HG02642 (cell line): ENCODE results near the gene VSIG10L2.
"Not testable (repeated sequence)": the region's sequence is repeated elsewhere in the genome, so short reads cannot be mapped to it uniquely, and the experiment has no call there.

ENCODE experiments used
- ATAC-seq: cut with Tn5 transposase; IDR thresholded peaks from one replicate; pipeline ENCODE4 v1.9.1; 2021; ENCODE audit warnings: mild to moderate bottlenecking; ENCODE audit not compliant: unreplicated experiment, poor library complexity

Gene VSIG10L2

GRCh38 chr11:125957618-125958332, 11.9 kb downstream of the VSIG10L2 start:
- ATAC-seq = no peak

DNA sequence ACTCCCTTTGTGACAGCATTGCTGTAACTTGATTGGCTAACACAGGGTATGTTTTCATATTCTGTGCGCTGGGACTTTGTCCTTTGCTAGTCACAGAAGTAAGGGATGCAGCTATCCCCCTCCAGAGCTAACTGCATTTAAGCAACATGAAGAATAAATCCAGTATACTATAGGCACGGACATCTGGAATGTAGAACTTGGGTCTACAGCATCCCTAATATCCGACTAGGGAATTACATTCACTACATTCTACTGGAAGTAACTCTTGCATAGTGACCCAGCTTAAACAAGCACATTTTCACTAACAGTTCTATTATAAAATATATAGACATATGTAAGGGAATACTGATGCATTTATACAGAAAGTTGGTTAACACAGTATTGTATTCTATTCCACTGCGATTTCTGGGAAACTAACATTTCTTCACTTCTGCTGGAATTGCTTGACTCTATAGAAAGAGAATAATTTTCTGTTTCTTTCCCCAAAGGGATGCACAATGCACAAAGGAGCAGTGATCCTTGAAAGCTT, 13.1 kb downstream of the VSIG10L2 start:
- ATAC-seq = no peak

DNA sequence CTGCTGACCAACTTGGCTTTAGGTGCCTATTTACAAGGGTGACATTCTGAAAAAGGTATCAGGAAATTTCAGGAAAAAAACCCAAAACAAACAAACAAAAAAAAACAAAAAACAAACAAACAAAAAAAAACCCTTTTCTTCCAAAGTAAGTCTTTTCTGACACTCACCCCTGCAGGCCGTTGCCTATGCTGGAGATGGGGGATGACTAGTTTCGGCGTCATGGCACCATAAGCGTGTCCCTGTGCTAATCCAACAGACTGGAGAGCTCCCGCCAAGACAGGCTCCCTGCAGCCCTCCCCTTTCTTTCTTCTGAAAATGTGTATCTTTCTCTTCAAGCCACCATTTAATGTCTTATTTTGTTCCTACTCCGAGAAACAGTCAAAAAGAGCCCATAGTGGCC, 13.7 kb downstream of the VSIG10L2 start:
- no peak for ATAC-seq

GRCh38 chr11:125959931-125960330, 14.1 kb downstream of the VSIG10L2 start:
- no peak for ATAC-seq

- no peak for ATAC-seq
Measured at GRCh38 chr11:125960771-125961170, 14.9 kb downstream of the VSIG10L2 start.

DNA sequence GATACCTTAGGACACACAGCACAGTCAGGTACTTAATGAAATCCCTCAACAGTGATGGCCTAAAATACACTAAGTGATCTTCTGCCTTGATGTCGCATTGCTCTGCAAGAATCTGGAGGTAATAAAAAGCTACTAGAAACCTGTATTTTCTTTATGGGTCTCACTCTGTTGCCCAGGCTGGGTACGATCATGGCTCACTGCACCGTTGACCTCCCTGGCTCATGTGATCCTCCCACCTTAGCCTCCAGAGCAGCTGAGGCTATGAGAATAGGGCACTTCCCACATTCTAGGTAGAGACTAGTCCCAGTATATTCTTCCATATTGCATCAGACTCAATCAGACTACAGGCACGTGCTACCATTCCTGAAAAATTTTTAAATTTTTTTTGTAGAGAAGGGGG, 21.7 kb downstream of the VSIG10L2 start:
- no peak for ATAC-seq

DNA sequence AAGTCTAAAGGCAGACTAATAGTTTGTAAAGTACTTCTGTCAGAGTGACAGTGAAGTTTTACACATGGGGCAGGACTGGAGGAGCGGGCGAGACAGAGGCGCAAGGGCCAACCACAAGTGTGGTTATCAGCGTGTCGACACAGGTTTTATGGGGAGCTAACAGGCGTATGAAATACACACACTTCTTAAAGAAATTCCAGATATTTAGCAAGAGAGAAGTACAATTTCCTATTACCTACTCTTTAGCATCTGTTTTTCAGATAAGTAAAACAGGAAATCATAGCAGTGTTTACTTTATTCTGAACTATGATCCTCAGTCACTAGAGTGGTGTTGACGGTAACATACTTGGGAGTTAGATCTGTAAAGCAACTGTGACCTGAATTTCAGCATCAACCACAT, 22.5 kb downstream of the VSIG10L2 start:
- no peak for ATAC-seq

GRCh38 chr11:125971618-125972017, 25.8 kb downstream of the VSIG10L2 start:
- ATAC-seq = no peak

DNA sequence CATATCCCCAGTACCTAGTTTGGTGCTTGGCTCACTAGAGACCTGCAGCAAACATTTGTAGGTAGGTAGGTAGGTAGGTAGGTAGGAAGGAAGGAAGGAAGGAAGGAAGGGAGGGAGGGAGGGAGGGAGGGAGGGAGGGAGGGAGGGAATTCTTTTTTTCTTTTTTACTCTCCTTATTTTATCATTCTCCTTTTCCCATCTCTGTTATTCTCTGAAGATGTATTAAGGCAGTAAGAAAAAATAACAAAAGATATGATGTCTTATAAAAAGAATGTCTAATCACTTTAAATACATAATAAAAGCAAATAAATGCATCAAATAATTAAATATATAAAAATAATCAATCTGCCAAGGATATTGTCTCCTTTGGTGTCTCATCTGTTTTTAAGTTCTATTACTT, 28.4 kb downstream of the VSIG10L2 start:
- ATAC-seq = no peak

- ATAC-seq = no peak
Measured at GRCh38 chr11:125975634-125976033, 29.8 kb downstream of the VSIG10L2 start.

DNA sequence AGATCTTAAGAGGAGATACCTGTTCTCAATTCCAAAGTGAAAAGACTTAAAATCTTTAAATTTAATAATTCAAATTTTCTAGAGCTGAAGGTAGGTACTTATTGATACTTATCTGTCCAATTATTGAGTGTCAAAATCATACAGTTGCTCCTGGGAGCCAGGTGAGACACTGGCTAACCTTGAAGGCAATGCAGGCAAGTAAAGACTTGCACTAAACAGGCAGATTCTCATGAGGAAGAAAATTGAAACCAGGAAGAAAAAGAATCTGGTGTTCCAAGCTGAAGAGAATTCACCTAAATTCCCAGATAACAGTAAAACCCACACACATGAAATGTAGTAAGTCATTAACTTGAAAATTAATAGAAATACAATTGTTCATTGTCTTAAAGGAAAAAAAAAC, 30.3 kb downstream of the VSIG10L2 start:
- no peak for ATAC-seq

- no peak for ATAC-seq
Measured at GRCh38 chr11:125977333-125977732, 31.5 kb downstream of the VSIG10L2 start.

DNA sequence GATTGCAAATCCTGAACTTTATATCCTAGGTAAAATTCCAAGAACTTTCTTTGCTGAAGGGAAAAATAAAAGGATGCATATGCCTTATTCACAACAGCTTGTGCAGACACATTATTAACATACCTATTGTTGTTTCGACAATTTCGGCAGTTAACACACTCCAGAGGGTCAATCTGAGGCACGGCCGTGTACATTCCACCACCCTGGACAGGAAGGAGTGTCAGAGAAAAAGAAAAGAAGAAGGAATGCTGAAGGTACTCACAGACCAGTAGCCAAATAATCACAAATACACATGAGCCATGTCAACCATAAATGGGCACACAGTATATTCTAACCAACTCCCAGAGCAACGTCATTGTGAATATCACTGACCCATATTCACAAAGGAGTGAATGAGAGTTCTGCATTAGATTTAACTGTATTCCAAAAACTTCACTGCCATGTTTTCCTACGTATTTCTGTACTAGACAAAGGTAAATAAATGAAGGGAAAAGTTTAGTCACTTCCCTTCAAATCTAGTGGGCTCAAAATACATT, 32.4 kb downstream of the VSIG10L2 start:
- no peak for ATAC-seq

- ATAC-seq = no peak
Measured at GRCh38 chr11:125978778-125979407, 33.0 kb downstream of the VSIG10L2 start.

DNA sequence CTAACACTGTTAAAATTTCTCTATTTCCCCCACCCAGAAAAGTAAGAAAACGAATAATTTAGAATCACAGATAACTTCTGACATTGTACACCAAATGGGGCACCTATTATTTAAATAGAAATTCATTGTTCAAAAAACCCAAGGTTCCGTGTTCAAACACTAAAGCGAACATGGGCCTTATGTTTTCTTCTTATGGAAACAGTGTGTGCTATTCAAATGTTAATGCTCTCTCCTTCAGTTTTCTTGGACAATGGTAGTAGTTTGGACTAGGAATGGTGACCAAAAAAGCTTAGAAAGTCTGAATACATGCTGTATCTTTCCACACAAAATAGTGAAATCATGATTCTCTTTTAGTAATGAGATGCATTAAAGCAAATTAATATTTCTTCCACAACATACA, 33.7 kb downstream of the VSIG10L2 start:
- no peak for ATAC-seq

DNA sequence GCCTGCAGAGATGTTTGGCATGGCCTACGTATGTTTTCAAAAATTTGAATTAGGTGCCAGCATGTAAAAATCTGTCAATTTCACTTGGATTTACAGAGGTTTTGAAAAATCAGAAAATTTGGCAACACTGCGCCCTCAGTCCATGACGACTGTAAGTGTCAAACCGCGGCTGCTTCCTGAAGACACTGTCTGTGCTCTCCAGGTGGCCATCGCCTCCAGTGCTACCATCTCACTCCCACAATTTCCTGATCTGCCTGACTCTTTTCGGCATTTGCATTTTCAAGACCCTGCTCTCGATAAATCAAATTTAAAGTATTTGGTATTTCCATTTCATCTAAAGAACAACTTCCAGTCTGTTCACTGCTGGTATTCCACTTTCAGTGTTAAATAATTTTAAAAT, 34.6 kb downstream of the VSIG10L2 start:
- ATAC-seq = no peak

DNA sequence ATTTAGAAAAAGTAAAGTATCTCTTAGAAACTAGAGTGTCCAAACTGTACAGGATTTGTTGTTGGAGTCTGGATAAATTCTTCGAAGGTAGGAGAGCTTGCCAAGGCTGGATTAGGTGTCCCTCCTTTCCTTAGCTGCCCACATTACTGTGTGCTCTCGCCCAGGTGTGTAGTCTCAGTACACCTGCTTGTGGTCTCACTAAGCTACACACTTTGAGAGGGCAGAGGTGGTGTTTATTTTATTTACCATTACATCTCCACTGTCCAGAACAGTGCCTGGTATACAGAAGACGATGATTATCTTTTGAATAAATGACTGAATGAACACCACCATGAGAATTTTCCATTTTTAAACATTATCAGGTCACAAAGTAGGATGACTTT, 36.5 kb downstream of the VSIG10L2 start:
- ATAC-seq = no peak

DNA sequence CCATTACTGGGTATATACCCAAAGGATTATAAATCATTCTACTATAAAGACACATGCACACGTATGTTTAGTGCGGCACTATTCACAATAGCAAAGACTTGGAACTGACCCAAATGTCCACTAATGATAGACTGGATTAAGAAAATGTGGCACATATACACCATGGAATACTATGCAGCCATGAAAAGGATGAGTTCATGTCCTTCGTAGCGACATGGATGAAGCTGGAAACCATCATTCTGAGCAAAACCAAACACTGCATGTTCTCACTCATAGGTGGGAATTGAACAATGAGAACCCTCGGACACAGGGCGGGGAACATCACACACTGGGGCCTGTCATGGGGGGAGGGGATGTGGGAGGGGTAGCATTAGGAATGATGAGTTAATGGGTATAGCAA, 40.1 kb downstream of the VSIG10L2 start:
- not testable (repeated sequence) for ATAC-seq

DNA sequence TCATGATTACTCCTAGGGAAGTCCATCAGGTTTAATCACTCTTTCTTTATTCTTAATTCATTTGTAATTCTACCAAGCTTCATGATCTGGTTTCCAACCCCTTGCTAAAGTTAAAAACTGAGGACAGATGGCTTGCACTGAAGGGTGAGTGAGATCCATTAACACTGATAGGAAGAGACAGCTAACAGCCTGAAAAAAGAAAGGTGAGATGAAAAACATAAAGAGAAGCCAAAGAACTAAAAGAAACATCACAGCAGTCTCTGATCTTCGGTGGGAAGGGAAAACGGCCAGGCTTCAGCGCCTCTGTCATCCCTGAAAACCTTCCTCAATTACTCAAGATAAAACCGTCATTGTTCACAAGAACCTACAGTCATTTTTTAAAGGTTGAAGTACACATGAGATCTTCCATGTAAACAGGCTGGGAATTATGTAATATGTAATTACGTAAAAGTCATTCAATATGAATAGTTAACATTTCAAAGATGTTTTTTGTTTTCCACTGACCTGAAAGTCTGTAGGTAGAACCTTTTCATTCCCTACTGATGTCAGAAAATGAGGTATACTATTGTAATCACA, 41.3 kb downstream of the VSIG10L2 start:
- no peak for ATAC-seq

DNA sequence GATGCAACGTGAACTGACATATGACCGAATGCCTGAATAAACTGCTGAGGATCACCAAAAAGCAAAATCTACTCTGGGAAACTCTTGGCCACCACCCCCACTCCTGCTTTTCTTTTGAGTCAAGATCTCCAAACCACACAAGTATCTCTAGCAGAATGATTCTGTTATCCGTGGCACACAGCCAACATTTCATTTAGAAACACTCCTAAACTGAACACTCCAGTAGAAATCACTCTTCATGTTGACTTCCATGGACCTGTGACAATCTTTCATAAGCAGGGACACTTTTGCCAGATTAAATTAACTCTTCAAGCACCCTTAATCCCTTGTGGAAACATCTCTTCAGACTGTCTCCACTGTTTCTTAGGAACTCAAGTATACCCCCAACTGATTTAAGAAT, 44.4 kb downstream of the VSIG10L2 start:
- ATAC-seq = no peak

GRCh38 chr11:125992893-125993292, 47.0 kb downstream of the VSIG10L2 start:
- ATAC-seq = no peak
